Thoracic aorta endothelial cell (primary cell): ENCODE measurements around the gene EXO1. TPM values are rescaled to one million over a fixed set of nuclear protein-coding genes. Genes with fewer than 3 reads are reported as not detected.

ENCODE experiments used
- total RNA-seq: library from RNA; depleted of rRNA; stranded (reverse); fragments of >200 nt; gene quantifications from 2 replicates; pipeline ENCODE4 v1.2.3, GENCODE V29; 2012

Gene EXO1
- total RNA-seq, result 26.9 and 27.2 TPM in 2 replicates

GRCh38 chr1:241847796-241848685 is at the start of gene EXO1:
Gene EXO1, plus strand, starts transcription at chr1:241848204. Its CDS starts 2,222 bp downstream, at chr1:241850426.

Other genes with a start within 250 kb of the EXO1 start
- 29.7 and 39.0 TPM in 2 replicates for gene CHML, start 207.8 kb upstream of the EXO1 start, total RNA-seq
- 15.6 and 20.0 TPM in 2 replicates for gene OPN3, start 207.8 kb upstream of the EXO1 start, total RNA-seq
- gene WDR64, start 195.9 kb upstream of the EXO1 start, total RNA-seq, result not detected in 2 replicates
- not detected in 2 replicates for gene BECN2, start 109.6 kb downstream of the EXO1 start, total RNA-seq
- not detected in 2 replicates for gene MAP1LC3C, start 150.9 kb downstream of the EXO1 start, total RNA-seq